Measurements from ENCODE around the gene CREB3L2. TPM values are rescaled to one million over a fixed set of nuclear protein-coding genes. Genes with fewer than 3 reads are reported as not detected.

CREB3L2 gene
- total and polyA plus RNA-seq, 2 of the 8 experiments (the other 6 are each of a cell fraction or from before 2014, with no cell fraction given), result 14.4 to 48.3 TPM

DNA sequence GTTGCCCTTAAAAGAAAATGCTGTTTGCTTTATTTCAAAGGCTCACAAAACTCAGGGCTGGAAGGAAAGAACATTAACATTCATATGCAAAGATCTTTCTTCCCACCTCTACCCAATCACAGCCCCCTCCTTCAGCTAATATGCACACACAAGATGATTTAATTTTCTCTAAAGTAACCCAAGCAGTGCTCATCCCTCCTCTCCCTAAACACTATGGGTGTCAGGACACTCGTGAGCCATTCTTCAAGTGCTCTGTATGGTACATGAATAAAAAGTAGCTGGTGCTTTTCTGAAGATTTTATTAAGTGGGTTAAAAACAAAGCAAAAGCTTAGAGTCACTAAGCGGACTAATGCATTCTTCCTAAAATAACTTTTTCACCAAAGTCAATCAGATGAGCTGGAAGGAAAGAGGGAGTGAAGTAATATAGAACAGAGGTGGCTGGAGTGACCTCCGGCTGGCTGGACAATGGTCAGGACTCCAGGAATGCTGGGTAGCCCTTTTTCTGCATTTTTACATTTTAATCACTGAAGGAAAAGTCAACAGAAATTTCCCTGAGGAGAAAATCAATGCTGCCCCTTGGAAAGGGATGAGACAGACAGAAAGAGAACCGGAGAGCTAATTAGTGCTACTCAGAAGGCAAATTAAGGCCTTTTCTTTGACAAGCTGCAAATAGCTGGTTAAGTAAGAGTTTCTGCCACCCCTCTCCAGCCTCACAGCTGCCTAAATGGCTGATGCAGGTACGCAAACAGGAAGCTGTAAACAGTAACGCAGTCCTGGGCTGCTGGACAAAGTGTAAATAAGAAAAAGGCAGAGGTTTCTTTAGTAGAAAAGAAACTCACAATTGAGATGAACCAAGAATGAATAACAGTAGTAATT lies 161.7 kb downstream of the CREB3L2 start:
- no peak overlapping the region for H3K4me3 ChIP-seq (ENCODE audit: extremely low read depth in 1 of 4, insufficient read depth in 2 of 4, low read depth in 3 of 4, low read length in 4 of 4)
- no peak for FAIRE-seq
- no peak for DNase-seq (ENCODE audit: low read depth in 1 of 2, low spot score in 2 of 2)
- H3K4me1 ChIP-seq (replicated peaks in 1 of 4; ENCODE audit: control insufficient read depth in 3 of 4, insufficient read depth in 4 of 4, low read length in 3 of 4), result peaks cover 4 to 22% (median 17%) of the 10 kb centered on the region in 4 experiments; a peak in 4 of 7 replicates
- H2BK15ac ChIP-seq (ENCODE audit: low read length), result peak overlapping the region; percentile 32; the same call in 1 of the 2 replicates
- peaks cover 0 to 5% (median 2%) of the 10 kb centered on the region in 4 experiments; a peak in 4 of 7 replicates for H3K27me3 ChIP-seq (replicated peaks in 1 of 4; ENCODE audit: control insufficient read depth in 3 of 4, extremely low read depth in 1 of 4, insufficient read depth in 3 of 4, low read length in 3 of 4)
- no peak overlapping the region for H2AK5ac ChIP-seq (ENCODE audit: low read depth, low read length)
- peak overlapping the region; percentile 4; the same call in 1 of the 2 replicates for H2BK5ac ChIP-seq (ENCODE audit: low read depth, low read length)
- no peak overlapping the region for H4K5ac ChIP-seq (ENCODE audit: insufficient read length, low read depth, low read length)
- H4K8ac ChIP-seq (ENCODE audit: extremely low read depth, insufficient read depth, low read length), result no peak overlapping the region
- H3K4me2 ChIP-seq (ENCODE audit: insufficient read depth in 1 of 2, low read depth in 2 of 2, low read length in 2 of 2), result peak overlapping the region; percentile 20 to 31; a peak in 3 of 4 replicates
- H3K14ac ChIP-seq (ENCODE audit: insufficient read length), result no peak overlapping the region
- WGBS, 2 experiments (ENCODE audit: extremely low coverage in 1 of 2, insufficient coverage in 1 of 2, insufficient read length in 1 of 2, insufficient replicate concordance in 2 of 2, low coverage in 1 of 2, low lambda C conversion rate in 2 of 2, missing lambda C conversion rate in 1 of 2), result 29% methylated on average over 6 of the region's 6 CpGs; no CpG with 5 or more reads in 1 of the 2 experiments
- H2BK120ac ChIP-seq (replicated peaks; ENCODE audit: low read depth, low read length), result no peak overlapping the region
- POLR2A ChIA-PET (ENCODE audit: partially characterized antibody), result interaction anchor here (0.9 kb wide), 1 partner anchor 8 kb away, joined by 3 read pairs; no protein-coding TSS in a partner anchor
- no peak overlapping the region for H2AFZ ChIP-seq (ENCODE audit: low read length)
- no peaks in the 10 kb centered on the region for H3K9me3 ChIP-seq (ENCODE audit: insufficient read depth in 2 of 2, low read depth in 1 of 2, low read length in 1 of 2)
- H3K27ac ChIP-seq (ENCODE audit: low read depth, low read length), result no peak overlapping the region
- H2BK20ac ChIP-seq (ENCODE audit: low read length), result peak overlapping the region; percentile 27; the same call in 1 of the 2 replicates
- H3K4ac ChIP-seq (replicated peaks; ENCODE audit: insufficient read length, low read depth, low read length), result no peak overlapping the region
- H3K79me1 ChIP-seq (ENCODE audit: low read depth, low read length), result no peaks in the 10 kb centered on the region
- no peak overlapping the region for H3K18ac ChIP-seq (ENCODE audit: extremely low read depth, low read length)
- no peaks in the 10 kb centered on the region; a peak in 1 of 4 replicates for H3K79me2 ChIP-seq (ENCODE audit: control insufficient read depth in 1 of 2, insufficient read depth in 2 of 2, low read length in 2 of 2)
- CTCF ChIA-PET (ENCODE audit: partially characterized antibody), result interaction anchor here (0.5 to 7.1 kb wide), 17 partner anchors 10 to 213 kb away, joined by 3 to 31 read pairs (median 3); partner anchors contain the start of gene CREB3L2
- no peaks in the 10 kb centered on the region for H3K36me3 ChIP-seq (ENCODE audit: control insufficient read depth in 2 of 4, insufficient read depth in 4 of 4, low read length in 3 of 4)
- H3K23me2 ChIP-seq (ENCODE audit: low read depth, low read length), result no peaks in the 10 kb centered on the region; the same call in 1 of the 2 replicates
- TF ChIP-seq JUN (IDR thresholded peaks at IDR 0.05; ENCODE audit: low read depth, low read length) (no peak), TEAD4 (IDR thresholded peaks at IDR 0.05; ENCODE audit: low read depth, low read length) (0 out of 2 replicates have a peak, but pooled peaks have one; percentile 17)
- no peak overlapping the region for H3K56ac ChIP-seq (replicated peaks; ENCODE audit: insufficient read length, low read depth, low read length)
- H3K9ac ChIP-seq (replicated peaks in 1 of 4; ENCODE audit: extremely low read depth in 1 of 4, low read depth in 3 of 4, low read length in 3 of 4), result no peak overlapping the region
- no peak overlapping the region for H2BK12ac ChIP-seq (ENCODE audit: low read depth, low read length)
- H3K23ac ChIP-seq (ENCODE audit: insufficient read length), result no peak overlapping the region
- no peak overlapping the region for H4K91ac ChIP-seq (replicated peaks; ENCODE audit: insufficient read length, low read length)
- no peaks in the 10 kb centered on the region for H4K20me1 ChIP-seq (replicated peaks in 1 of 2; ENCODE audit: control insufficient read depth in 1 of 2, insufficient read depth in 2 of 2, low read length in 2 of 2)
